NCI-H82 (cell line): ENCODE data around the gene SPHK2.
A peak's percentile ranks its signal among the peaks of the same experiment; 100 is the strongest.
"Not testable (repeated sequence)": the region's sequence is repeated elsewhere in the genome, so short reads cannot be mapped to it uniquely, and the experiment has no call there.

ENCODE experiments used
- DNase-seq: peaks from one replicate; lab custom pipeline; 2025; lab: John Stamatoyannopoulos, UW

The SPHK2 gene

GRCh38 chr19:48636859-48637448 lies 17.6 kb downstream of the SPHK2 start, which contains the start of gene DBP:
TSS of gene DBP (minus strand) at chr19:48637379. CDS start at chr19:48636994, 385 bp downstream.
- DNase-seq = no peak

- DNase-seq = peak; percentile 100
Observed at GRCh38 chr19:48637449-48637947, 18.2 kb downstream of the SPHK2 start.

- DNase-seq = peak; percentile 96
Observed at GRCh38 chr19:48637948-48638830, 18.9 kb downstream of the SPHK2 start.

GRCh38 chr19:48638831-48639381 lies 19.6 kb downstream of the SPHK2 start:
- DNase-seq = peak; percentile 50

- no peak for DNase-seq
Observed at GRCh38 chr19:48639483-48640375, 20.4 kb downstream of the SPHK2 start.

- DNase-seq = no peak
Observed at GRCh38 chr19:48641850-48642249, 22.5 kb downstream of the SPHK2 start.

- no peak for DNase-seq
Observed at GRCh38 chr19:48642862-48643261, 23.6 kb downstream of the SPHK2 start.

- no peak for DNase-seq
Observed at GRCh38 chr19:48644355-48644754, 25.0 kb downstream of the SPHK2 start.

- peak; percentile 94 for DNase-seq
Observed at GRCh38 chr19:48644839-48645619, 25.7 kb downstream of the SPHK2 start.

GRCh38 chr19:48645620-48646000 lies 26.3 kb downstream of the SPHK2 start:
- DNase-seq = peak; percentile 80

- DNase-seq = peak; percentile 80
Observed at GRCh38 chr19:48646001-48646721, 26.9 kb downstream of the SPHK2 start, which contains the start of gene CA11. TSS of gene CA11 (minus strand) at chr19:48646187. CDS start at chr19:48645632, 555 bp downstream.

- peak; percentile 96 for DNase-seq
Observed at GRCh38 chr19:48646722-48647216, 27.5 kb downstream of the SPHK2 start.

GRCh38 chr19:48648134-48648533 lies 28.8 kb downstream of the SPHK2 start:
- no peak for DNase-seq

- DNase-seq = no peak
Observed at GRCh38 chr19:48650974-48651682, 31.8 kb downstream of the SPHK2 start.

- DNase-seq = no peak
Observed at GRCh38 chr19:48651683-48652048, 32.4 kb downstream of the SPHK2 start.

GRCh38 chr19:48654299-48655059 lies 35.2 kb downstream of the SPHK2 start:
- peak; percentile 92 for DNase-seq

GRCh38 chr19:48656840-48657474 lies 37.7 kb downstream of the SPHK2 start:
- peak; percentile 49 for DNase-seq

GRCh38 chr19:48657828-48658227 lies 38.5 kb downstream of the SPHK2 start:
- not testable (repeated sequence) for DNase-seq
